Measurements from ENCODE around the gene NUMB.

The NUMB gene

DNA sequence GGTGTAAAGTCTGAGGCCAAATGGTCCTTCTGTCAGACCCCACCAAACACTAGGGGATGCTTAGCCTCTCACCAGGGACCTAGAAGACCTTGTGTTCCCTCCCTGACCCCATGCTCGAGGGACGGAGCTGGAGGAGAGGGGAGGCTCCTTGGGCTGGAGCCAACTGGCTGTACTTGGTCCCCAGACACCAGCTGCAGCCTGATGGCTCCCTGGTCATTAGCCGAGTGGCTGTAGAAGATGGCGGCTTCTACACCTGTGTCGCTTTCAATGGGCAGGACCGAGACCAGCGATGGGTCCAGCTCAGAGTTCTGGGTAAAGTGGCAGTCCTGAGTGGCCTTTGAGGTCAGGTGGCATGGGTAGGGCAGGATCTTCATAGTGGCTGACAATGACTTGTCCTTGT is 192.0 kb downstream of the NUMB start:
- no peak for DNase-seq (ENCODE audit: extremely low read depth, insufficient read length)
- TF ChIP-seq, protein P1, sequence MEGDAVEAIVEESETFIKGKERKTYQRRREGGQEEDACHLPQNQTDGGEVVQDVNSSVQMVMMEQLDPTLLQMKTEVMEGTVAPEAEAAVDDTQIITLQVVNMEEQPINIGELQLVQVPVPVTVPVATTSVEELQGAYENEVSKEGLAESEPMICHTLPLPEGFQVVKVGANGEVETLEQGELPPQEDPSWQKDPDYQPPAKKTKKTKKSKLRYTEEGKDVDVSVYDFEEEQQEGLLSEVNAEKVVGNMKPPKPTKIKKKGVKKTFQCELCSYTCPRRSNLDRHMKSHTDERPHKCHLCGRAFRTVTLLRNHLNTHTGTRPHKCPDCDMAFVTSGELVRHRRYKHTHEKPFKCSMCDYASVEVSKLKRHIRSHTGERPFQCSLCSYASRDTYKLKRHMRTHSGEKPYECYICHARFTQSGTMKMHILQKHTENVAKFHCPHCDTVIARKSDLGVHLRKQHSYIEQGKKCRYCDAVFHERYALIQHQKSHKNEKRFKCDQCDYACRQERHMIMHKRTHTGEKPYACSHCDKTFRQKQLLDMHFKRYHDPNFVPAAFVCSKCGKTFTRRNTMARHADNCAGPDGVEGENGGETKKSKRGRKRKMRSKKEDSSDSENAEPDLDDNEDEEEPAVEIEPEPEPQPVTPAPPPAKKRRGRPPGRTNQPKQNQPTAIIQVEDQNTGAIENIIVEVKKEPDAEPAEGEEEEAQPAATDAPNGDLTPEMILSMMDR (IDR thresholded peaks at IDR 0.05; ENCODE audit: insufficient read depth, low read length, poor library complexity, severe bottlenecking) = no peak
- H3K27me3 ChIP-seq (replicated peaks; ENCODE audit: control insufficient read depth, insufficient read depth, low read length) = no peaks in the 10 kb centered on the region
- H3K4me3 ChIP-seq (replicated peaks; ENCODE audit: low read depth, low read length) = no peak overlapping the region
- peaks cover 20% of the 10 kb centered on the region for H3K36me3 ChIP-seq (ENCODE audit: control insufficient read depth, insufficient read depth, low read length)

DNA sequence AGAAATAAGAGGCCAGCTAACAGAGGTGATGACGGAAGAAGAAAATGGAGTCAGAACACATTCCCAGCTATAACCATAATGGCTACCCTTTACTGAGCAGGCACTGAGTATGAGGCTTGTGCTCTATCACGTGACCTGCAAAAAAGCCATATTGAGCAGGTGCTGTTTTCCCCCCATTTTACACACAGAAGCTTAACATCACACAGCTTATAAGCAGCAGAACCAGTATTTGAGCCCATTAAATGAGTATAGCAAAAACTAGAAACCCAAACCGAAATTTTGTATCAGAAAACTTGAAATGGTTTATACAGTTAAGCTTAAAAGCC is 192.7 kb downstream of the NUMB start:
- peaks cover 20% of the 10 kb centered on the region for H3K36me3 ChIP-seq (ENCODE audit: control insufficient read depth, insufficient read depth, low read length)
- TF ChIP-seq, protein P1 (IDR thresholded peaks at IDR 0.05; ENCODE audit: insufficient read depth, low read length, poor library complexity, severe bottlenecking) = no peak
- no peak overlapping the region for H3K4me3 ChIP-seq (replicated peaks; ENCODE audit: low read depth, low read length)
- H3K27me3 ChIP-seq (replicated peaks; ENCODE audit: control insufficient read depth, insufficient read depth, low read length) = no peaks in the 10 kb centered on the region
- DNase-seq (ENCODE audit: extremely low read depth, insufficient read length) = no peak

DNA sequence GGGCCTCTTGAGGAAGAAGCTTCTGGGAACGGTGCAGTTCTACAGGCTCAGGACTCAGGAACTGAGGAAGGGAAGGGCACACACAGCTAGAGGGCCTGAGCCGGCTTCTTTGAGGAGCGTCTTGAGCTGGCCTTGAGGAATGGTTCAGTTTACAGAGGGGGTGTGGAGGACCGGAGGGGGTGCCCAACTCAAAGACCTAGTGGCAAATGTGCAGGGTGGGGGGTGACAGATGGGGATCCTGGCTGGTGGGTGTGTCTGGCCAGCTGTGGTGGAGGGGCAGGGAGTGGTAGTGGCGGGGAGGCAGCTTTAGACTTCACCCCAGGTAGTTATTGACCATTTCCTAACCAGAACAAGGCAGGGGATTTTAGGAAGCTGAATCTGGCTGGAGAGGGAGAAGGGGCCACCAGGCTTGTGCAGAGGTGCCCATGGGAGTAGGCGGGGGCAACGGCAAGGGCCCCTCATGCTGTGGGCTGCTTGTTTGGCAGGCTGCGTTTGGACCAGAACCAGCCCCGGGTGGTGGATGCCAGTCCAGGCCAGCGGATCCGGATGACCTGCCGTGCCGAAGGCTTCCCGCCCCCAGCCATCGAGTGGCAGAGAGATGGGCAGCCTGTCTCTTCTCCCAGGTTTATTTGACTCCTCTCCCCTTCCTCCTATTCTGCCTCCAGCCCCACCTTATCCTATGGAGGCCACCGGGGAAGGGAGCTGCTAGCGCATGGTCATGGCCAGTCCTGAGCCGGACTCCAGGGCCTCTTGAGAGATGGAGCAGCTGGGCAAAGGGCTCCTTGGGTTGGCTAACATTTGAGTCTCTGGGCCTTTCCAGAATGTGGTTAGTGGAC is 193.2 kb downstream of the NUMB start:
- peaks cover 20% of the 10 kb centered on the region for H3K36me3 ChIP-seq (ENCODE audit: control insufficient read depth, insufficient read depth, low read length)
- DNase-seq (ENCODE audit: extremely low read depth, insufficient read length) = no peak
- H3K4me3 ChIP-seq (replicated peaks; ENCODE audit: low read depth, low read length) = no peak overlapping the region
- H3K27me3 ChIP-seq (replicated peaks; ENCODE audit: control insufficient read depth, insufficient read depth, low read length) = no peaks in the 10 kb centered on the region
- TF ChIP-seq, protein P1 (IDR thresholded peaks at IDR 0.05; ENCODE audit: insufficient read depth, low read length, poor library complexity, severe bottlenecking) = no peak

DNA sequence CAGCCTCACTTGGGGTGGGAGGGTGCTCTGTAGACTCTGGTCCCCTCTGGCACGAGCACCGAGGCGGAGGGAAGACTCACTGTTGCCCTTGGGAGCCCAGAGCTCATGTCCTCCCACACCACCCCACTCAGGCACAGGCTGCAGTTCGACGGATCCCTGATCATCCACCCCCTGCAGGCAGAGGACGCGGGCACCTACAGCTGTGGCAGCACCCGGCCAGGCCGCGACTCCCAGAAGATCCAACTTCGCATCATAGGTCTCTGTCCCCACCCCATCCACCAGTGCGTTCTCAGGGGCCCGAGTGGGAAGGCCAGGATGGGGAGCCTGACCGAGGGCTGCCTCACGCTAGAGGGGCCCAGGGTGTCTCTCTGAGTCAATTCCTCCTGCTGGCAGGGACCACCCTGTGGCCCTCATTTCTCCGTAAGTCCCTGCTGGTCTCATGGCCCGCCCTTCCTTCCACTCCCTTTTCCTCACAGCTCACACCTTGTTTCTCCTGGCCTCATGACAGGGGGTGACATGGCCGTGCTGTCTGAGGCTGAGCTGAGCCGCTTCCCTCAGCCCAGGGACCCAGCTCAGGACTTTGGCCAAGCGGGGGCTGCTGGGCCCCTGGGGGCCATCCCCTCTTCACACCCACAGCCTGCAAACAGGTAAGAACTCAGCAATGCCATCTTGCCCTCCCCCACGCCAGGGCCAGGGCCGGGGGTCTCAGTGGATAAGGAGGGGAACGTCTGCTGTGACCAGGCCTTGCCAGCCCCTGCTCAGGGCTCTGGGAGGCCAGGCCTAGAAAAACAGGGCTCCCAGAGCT is 194.1 kb downstream of the NUMB start:
- TF ChIP-seq, protein P1 (IDR thresholded peaks at IDR 0.05; ENCODE audit: insufficient read depth, low read length, poor library complexity, severe bottlenecking) = no peak
- H3K27me3 ChIP-seq (replicated peaks; ENCODE audit: control insufficient read depth, insufficient read depth, low read length) = no peaks in the 10 kb centered on the region
- H3K4me3 ChIP-seq (replicated peaks; ENCODE audit: low read depth, low read length) = no peak overlapping the region
- DNase-seq (ENCODE audit: extremely low read depth, insufficient read length) = no peak
- H3K36me3 ChIP-seq (ENCODE audit: control insufficient read depth, insufficient read depth, low read length) = peaks cover 24% of the 10 kb centered on the region

DNA sequence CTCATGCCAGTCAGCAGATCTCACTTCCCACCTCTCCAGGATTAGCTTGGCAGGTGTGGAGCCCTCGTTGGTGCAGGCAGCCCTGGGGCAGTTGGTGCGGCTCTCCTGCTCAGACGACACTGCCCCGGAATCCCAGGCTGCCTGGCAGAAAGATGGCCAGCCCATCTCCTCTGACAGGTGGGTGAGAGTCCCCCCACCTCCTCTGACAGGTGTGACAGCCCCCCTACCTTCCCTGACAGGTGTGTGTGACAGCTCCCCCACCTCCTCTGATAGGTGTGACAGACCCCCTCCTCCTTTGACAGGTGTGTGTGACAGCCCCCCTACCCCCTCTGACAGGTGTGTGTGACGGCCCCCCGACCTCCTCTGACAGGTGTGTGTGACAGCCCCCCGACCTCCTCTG is 194.7 kb downstream of the NUMB start:
- DNase-seq (ENCODE audit: extremely low read depth, insufficient read length) = no peak
- peaks cover 22% of the 10 kb centered on the region for H3K36me3 ChIP-seq (ENCODE audit: control insufficient read depth, insufficient read depth, low read length)
- TF ChIP-seq, protein P1 (IDR thresholded peaks at IDR 0.05; ENCODE audit: insufficient read depth, low read length, poor library complexity, severe bottlenecking) = no peak
- no peak overlapping the region for H3K4me3 ChIP-seq (replicated peaks; ENCODE audit: low read depth, low read length)
- H3K27me3 ChIP-seq (replicated peaks; ENCODE audit: control insufficient read depth, insufficient read depth, low read length) = no peaks in the 10 kb centered on the region

All from GM06990 (cell line).